ENCODE results near the gene CCDC6.

CCDC6 gene

DNA sequence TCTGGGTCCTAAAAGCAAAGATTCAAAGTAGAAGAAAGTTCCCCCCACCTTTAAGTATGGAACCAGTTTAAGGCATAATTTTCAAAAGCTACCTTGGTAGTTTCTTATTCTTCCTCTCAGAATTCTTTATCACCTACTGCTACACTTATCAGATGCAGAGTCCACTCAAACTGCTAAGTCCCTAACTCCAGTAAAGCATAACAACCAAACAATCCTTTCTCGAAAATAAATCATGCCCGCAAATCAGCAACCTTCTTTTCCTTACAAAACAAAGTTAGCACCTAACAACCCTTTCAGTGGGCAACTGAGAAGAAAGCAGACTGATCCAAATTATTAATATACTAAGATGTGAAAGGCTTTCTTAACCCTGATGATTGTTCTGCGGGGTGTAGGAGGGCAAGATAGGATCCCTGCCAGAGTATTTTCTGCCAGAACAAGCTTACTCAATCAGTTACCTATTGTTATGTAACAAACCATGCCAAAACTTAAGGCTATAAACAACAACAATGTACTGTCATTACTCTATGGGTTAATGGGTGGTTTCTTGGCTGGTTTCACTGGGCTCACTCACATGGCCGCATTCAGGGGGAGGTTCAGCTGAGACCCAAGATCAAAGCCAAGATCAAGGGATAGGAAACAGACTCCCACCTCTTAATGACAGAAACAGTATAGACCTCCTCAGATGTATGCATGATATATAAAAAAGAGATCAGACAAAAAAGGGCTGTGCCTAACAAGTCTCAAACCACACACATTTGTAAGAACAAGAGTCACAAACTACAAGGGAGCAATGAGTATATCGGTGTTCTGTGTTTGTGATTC is 42.0 kb downstream of the CCDC6 start:
- H3K4me3 ChIP-seq (ENCODE audit: low read length): no peak overlapping the region
- no peak for DNase-seq (ENCODE audit: low read depth)
- TF ChIP-seq, protein P1, sequence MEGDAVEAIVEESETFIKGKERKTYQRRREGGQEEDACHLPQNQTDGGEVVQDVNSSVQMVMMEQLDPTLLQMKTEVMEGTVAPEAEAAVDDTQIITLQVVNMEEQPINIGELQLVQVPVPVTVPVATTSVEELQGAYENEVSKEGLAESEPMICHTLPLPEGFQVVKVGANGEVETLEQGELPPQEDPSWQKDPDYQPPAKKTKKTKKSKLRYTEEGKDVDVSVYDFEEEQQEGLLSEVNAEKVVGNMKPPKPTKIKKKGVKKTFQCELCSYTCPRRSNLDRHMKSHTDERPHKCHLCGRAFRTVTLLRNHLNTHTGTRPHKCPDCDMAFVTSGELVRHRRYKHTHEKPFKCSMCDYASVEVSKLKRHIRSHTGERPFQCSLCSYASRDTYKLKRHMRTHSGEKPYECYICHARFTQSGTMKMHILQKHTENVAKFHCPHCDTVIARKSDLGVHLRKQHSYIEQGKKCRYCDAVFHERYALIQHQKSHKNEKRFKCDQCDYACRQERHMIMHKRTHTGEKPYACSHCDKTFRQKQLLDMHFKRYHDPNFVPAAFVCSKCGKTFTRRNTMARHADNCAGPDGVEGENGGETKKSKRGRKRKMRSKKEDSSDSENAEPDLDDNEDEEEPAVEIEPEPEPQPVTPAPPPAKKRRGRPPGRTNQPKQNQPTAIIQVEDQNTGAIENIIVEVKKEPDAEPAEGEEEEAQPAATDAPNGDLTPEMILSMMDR (conservative IDR thresholded peaks at IDR 0.05; ENCODE audit: low read length): no peak

DNA sequence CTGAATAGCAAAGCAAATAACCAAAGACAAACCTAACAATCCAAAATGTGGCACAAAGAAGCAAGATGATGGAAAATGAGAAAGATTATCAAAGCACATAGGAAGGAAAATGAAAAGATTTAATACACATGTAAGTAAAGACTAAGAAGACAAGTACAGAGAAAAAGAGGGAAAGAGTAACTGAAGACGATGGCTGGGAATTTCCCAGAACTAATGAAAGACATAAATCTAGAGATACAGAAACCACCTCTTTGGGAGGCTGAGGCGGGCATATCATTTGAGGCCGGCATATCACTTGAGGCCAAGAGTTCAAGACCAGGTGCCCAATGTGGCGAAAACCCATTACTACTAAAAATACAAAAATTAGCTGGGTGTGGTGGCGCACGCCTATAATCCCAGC is 46.8 kb downstream of the CCDC6 start:
- TF ChIP-seq, protein P1 (conservative IDR thresholded peaks at IDR 0.05; ENCODE audit: low read length): no peak
- no peak for DNase-seq (ENCODE audit: low read depth)
- no peak overlapping the region for H3K4me3 ChIP-seq (ENCODE audit: low read length)

DNA sequence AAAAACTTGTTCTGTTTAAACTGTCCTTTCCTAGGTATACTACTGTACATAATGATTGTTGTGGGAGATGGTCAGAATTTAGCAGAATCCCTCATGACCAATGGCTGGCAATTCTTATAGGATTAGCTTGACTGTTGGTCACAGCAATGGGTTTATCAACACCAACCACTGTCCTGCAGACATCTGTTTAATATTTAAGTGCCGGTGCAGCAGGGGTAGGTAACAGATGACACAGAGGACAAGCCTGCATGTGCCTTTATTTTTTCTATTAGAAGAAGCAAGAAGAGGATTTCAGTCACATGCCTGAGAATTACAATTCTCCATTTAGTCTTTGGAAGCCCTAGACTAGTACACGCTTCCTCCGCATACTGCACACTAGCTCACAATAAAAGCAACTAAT is 48.4 kb downstream of the CCDC6 start:
- TF ChIP-seq, protein P1 (conservative IDR thresholded peaks at IDR 0.05; ENCODE audit: low read length): no peak
- no peak overlapping the region for H3K4me3 ChIP-seq (ENCODE audit: low read length)
- no peak for DNase-seq (ENCODE audit: low read depth)

DNA sequence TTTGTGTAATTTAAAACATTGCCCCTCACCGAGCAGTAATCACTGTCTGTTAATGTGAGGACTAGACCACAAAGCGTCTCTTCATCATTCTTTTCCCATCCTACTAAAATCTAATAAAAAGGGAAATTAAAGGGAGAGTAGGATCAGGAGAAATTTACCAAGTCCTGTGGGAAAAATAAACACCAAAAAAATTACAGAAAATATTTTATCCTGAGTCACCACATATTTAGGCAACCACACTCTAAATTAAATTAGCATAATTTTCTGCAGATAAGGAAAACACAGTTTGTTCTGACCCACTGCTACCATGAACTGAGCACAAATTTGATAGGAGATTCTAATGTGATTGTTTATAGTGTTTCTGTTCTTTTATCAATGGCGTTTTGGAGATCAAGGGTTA is 49.3 kb downstream of the CCDC6 start:
- TF ChIP-seq, protein P1 (conservative IDR thresholded peaks at IDR 0.05; ENCODE audit: low read length): no peak
- peak; percentile 23 for DNase-seq (ENCODE audit: low read depth)
- H3K4me3 ChIP-seq (ENCODE audit: low read length): no peak overlapping the region

DNA sequence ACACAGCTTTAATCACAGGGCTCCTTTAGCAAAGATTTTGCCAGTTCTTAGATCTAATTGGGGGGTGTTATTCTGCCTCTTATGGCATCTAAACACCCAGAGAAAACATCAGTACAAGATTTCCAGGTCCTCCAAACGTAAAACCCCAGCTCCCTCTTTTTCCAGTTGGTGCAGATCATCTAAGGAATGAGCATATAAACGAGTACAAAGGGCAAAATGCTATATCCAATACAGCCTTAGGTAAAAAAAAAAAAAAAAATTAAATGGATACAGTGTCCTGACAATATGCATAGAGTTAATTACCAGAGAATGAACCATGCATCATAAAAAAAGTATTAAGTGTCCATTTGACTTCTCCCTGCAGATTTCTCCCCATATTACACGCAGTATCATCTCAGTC is 50.3 kb downstream of the CCDC6 start:
- TF ChIP-seq, protein P1 (conservative IDR thresholded peaks at IDR 0.05; ENCODE audit: low read length): no peak
- H3K4me3 ChIP-seq (ENCODE audit: low read length): no peak overlapping the region
- no peak for DNase-seq (ENCODE audit: low read depth)

DNA sequence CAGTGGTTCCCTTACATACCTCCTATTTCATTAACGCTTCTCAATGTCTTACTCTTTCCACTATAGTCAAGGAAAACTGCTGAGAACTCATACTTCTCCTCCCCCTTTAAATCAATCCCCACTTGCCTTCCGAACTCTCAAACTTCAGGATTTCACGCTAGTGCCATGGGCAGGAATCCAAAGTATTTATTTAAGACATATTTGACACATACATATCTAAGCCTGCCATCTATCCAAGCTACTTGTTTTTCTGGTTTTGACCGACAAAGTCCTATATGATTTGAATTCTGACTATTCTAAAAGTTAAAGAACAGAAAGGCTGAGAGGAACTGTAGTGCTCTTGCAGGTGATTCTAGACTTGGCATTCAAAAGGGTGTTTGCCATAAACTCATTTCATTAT is 51.8 kb downstream of the CCDC6 start:
- TF ChIP-seq, protein P1 (conservative IDR thresholded peaks at IDR 0.05; ENCODE audit: low read length): no peak
- DNase-seq (ENCODE audit: low read depth): no peak
- no peak overlapping the region for H3K4me3 ChIP-seq (ENCODE audit: low read length)

DNA sequence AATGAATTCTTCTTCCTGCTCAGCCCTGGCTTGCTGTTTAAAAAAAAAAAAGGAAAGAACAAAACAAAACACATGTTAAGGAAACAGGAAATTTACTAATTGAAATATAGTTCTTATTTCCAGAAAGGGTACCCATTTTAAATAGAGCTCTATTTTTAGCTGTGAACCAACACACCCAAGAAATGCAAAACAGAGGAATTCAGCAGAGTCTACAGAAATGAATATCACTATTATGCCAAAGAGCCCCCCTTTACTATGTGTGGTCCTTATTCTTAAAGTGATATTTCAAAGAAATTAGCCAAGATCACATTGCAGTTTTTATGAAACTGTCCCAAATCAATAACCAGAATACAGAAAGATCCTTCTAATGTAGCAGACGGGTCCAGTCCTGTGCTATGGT is 53.7 kb downstream of the CCDC6 start:
- no peak overlapping the region for H3K4me3 ChIP-seq (ENCODE audit: low read length)
- no peak for DNase-seq (ENCODE audit: low read depth)
- TF ChIP-seq, protein P1 (conservative IDR thresholded peaks at IDR 0.05; ENCODE audit: low read length): no peak

All from AG10803 (cell line).